ENCODE results near the gene FAM234B.

- TF ChIP-seq CTCF (conservative IDR thresholded peaks at IDR 0.05; ENCODE audit: low read depth, low read length), result no peak
- TF ChIP-seq EZH2 (IDR thresholded peaks at IDR 0.05; ENCODE audit: low read length, unreplicated experiment), result no peak
- TF ChIP-seq EZH2phosphoT487 (IDR thresholded peaks at IDR 0.05; ENCODE audit: borderline replicate concordance, low read length), result no peak
These were observed 38.5 kb upstream of the FAM234B start for GRCh38 chr12:13005649-13006048.

Measured in PC-3 (cell line).